ENCODE measurements around the gene MIOS. TPM values are rescaled to one million over a fixed set of nuclear protein-coding genes. Genes with fewer than 3 reads are reported as not detected.

The MIOS gene
- total and polyA plus RNA-seq, 2 of the 4 experiments (the other 2 are of a cell fraction): 10.6 to 32.4 TPM

DNA sequence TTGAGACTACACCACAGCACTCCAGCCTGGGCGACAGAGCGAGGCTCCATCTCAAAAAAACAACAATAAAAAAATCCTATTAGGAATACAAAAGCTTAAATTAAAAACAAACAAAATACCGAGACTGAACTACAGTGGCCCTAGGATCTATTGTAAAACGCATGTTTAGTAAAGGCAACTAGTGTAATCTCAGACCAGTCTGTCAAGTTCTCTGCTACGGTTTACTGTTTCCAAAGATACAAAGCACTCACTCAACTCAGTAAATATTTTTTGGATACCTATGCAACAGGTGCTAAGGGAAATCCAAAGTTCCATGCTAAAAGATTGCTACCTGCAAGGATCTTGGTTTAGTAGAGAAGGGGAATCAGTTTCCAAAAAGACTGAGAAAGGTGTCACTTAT, 3.4 kb upstream of the MIOS start:
- no peak overlapping the region for H3K4ac ChIP-seq (ENCODE audit: low read depth, low read length)
- no peaks in the 10 kb centered on the region for H4K20me1 ChIP-seq (ENCODE audit: insufficient read depth, low read length)
- H2AK5ac ChIP-seq (ENCODE audit: low read depth, low read length): no peak overlapping the region
- no peak overlapping the region for H4K91ac ChIP-seq (ENCODE audit: insufficient read depth, low read depth, low read length)
- H2AFZ ChIP-seq (replicated peaks; ENCODE audit: low read length, poor library complexity): no peak overlapping the region
- no peak overlapping the region for H3K23ac ChIP-seq (ENCODE audit: low read depth, low read length)
- no peak overlapping the region for H2BK120ac ChIP-seq (ENCODE audit: low read depth, low read length)
- H3K79me1 ChIP-seq (ENCODE audit: low read depth in 1 of 2, low read length in 2 of 2): peaks cover 3 to 9% of the 10 kb centered on the region in 2 experiments; a peak in 3 of 4 replicates
- POLR2A ChIA-PET (ENCODE audit: unreplicated experiment): no interaction called here
- no peak for DNase-seq
- peaks cover 2% of the 10 kb centered on the region; the same call in 1 of the 2 replicates for H3K4me1 ChIP-seq (ENCODE audit: control insufficient read depth, insufficient read depth, low read length)
- no CpG with 5 or more reads among the region's 5 CpGs for WGBS, 2 experiments (ENCODE audit: extremely low coverage in 2 of 2, insufficient read length in 1 of 2)
- ATAC-seq (ENCODE audit: low read depth): no peak
- CTCF ChIA-PET: no interaction called here
- intact Hi-C loops (cut with micrococcal nuclease) (no loop called here), in situ Hi-C loops (cut with MboI; ENCODE audit: low sequenced_read_pairs) (no loop called here), dilution Hi-C loops (cut with HindIII; ENCODE audit: low sequenced_read_pairs, unreplicated experiment) (no loop called here)
- peaks cover 6% of the 10 kb centered on the region; the same call in 1 of the 2 replicates for H3K9me1 ChIP-seq (ENCODE audit: insufficient read depth, low read length)
- no peak overlapping the region for H2BK15ac ChIP-seq (ENCODE audit: low read depth, low read length)
- H3K9ac ChIP-seq (ENCODE audit: low read depth, low read length): no peak overlapping the region
- H3K18ac ChIP-seq (ENCODE audit: low read depth, low read length): no peak overlapping the region
- H4K8ac ChIP-seq (ENCODE audit: low read depth in 2 of 2, low read length in 2 of 2): no peak overlapping the region
- H3K56ac ChIP-seq (ENCODE audit: extremely low read depth, insufficient read depth, low read length): no peak overlapping the region
- no peaks in the 10 kb centered on the region for H3K36me3 ChIP-seq (ENCODE audit: control insufficient read depth, insufficient read depth, low read length)
- no peak overlapping the region for H3K4me2 ChIP-seq (ENCODE audit: low read depth, low read length)
- no peak overlapping the region for H2BK20ac ChIP-seq (ENCODE audit: low read depth, low read length)
- no peak overlapping the region for H2BK5ac ChIP-seq (ENCODE audit: low read depth, low read length, poor library complexity, severe bottlenecking)
- H2AK9ac ChIP-seq (replicated peaks; ENCODE audit: low read depth, low read length, poor library complexity): no peak overlapping the region
- H3K14ac ChIP-seq (replicated peaks; ENCODE audit: low read depth, low read length): no peak overlapping the region
- H3K27me3 ChIP-seq (ENCODE audit: control insufficient read depth, insufficient read depth, low read length): no peaks in the 10 kb centered on the region
- TF ChIP-seq, protein P1, sequence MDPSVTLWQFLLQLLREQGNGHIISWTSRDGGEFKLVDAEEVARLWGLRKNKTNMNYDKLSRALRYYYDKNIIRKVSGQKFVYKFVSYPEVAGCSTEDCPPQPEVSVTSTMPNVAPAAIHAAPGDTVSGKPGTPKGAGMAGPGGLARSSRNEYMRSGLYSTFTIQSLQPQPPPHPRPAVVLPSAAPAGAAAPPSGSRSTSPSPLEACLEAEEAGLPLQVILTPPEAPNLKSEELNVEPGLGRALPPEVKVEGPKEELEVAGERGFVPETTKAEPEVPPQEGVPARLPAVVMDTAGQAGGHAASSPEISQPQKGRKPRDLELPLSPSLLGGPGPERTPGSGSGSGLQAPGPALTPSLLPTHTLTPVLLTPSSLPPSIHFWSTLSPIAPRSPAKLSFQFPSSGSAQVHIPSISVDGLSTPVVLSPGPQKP (IDR thresholded peaks at IDR 0.05; ENCODE audit: borderline replicate concordance, low read depth, low read length): no peak
- TF ChIP-seq MXI1 (IDR thresholded peaks at IDR 0.05; ENCODE audit: borderline replicate concordance, low read depth, low read length): no peak
- TF ChIP-seq CHD1 (IDR thresholded peaks at IDR 0.05; ENCODE audit: low read depth, low read length): no peak
- TF ChIP-seq NFE2L2 (IDR thresholded peaks at IDR 0.05; ENCODE audit: low read depth, low read length): no peak
- TF ChIP-seq, protein P2, sequence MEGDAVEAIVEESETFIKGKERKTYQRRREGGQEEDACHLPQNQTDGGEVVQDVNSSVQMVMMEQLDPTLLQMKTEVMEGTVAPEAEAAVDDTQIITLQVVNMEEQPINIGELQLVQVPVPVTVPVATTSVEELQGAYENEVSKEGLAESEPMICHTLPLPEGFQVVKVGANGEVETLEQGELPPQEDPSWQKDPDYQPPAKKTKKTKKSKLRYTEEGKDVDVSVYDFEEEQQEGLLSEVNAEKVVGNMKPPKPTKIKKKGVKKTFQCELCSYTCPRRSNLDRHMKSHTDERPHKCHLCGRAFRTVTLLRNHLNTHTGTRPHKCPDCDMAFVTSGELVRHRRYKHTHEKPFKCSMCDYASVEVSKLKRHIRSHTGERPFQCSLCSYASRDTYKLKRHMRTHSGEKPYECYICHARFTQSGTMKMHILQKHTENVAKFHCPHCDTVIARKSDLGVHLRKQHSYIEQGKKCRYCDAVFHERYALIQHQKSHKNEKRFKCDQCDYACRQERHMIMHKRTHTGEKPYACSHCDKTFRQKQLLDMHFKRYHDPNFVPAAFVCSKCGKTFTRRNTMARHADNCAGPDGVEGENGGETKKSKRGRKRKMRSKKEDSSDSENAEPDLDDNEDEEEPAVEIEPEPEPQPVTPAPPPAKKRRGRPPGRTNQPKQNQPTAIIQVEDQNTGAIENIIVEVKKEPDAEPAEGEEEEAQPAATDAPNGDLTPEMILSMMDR (conservative IDR thresholded peaks at IDR 0.05; ENCODE audit: low read depth, low read length): no peak
- TF ChIP-seq, protein P3, sequence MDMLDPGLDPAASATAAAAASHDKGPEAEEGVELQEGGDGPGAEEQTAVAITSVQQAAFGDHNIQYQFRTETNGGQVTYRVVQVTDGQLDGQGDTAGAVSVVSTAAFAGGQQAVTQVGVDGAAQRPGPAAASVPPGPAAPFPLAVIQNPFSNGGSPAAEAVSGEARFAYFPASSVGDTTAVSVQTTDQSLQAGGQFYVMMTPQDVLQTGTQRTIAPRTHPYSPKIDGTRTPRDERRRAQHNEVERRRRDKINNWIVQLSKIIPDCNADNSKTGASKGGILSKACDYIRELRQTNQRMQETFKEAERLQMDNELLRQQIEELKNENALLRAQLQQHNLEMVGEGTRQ (IDR thresholded peaks at IDR 0.05; ENCODE audit: low read depth, low read length): no peak
- no peak for TF ChIP-seq POLR2A (IDR thresholded peaks at IDR 0.05; ENCODE audit: low read depth, low read length)
- H3K4me3 ChIP-seq (ENCODE audit: insufficient read depth, low read depth, low read length): no peak overlapping the region
- no peak overlapping the region for H4K5ac ChIP-seq (ENCODE audit: low read depth, low read length)
- H3K27ac ChIP-seq (ENCODE audit: insufficient read depth, low read length): no peak overlapping the region
- no peaks in the 10 kb centered on the region for H3K9me3 ChIP-seq (ENCODE audit: control insufficient read depth, insufficient read depth, low read length)
- BruUV-seq (replicated peaks): no TSS peak
